Sciatic nerve (tissue), 2 donors: ENCODE results near the gene DGCR2. TPM values are rescaled to one million over a fixed set of nuclear protein-coding genes. Genes with fewer than 3 reads are reported as not detected.
"Not testable (repeated sequence)": the region's sequence is repeated elsewhere in the genome, so short reads cannot be mapped to it uniquely, and the experiment has no call there.

Experiments
- ATAC-seq: fragments of 200-7000 bp; cut with Tn5 transposase; one replicate; pipeline ENCODE4 v1.9.1; 2020; ENCODE audit warnings: mild to moderate bottlenecking, moderate library complexity
- DNase-seq: peaks from one replicate; pipeline ENCODE4 v3.0.0-alpha.2; 2020; ENCODE audit warnings: low spot score
- intact Hi-C: fragments of 100-400 bp; cut with DNase I; formaldehyde crosslinking; loops from one replicate; pipeline ENCODE4 v1.14.2; 2022
- total RNA-seq: library from RNA; stranded (reverse); fragmentation: NEBNext Ultra II Directional; extraction: Animal tissue kit (Norgen Biotek cat#: 25700); gene quantifications from one replicate; pipeline ENCODE4 v1.2.1, GENCODE V29; 2021
- donor health status: DM: no; HTN: no; CAD: no.
- donor health status: DM: no; HTN: no; CAD: no.

The DGCR2 gene
- total RNA-seq, 1 donor from 2014 or later: 37.2 TPM

- DNase-seq: no peak
- no peak for ATAC-seq
- intact Hi-C loops: no loop called here
Observed at GRCh38 chr22:19090586-19091127, 31.6 kb downstream of the DGCR2 start.

GRCh38 chr22:19090183-19090582, 32.0 kb downstream of the DGCR2 start:
- DNase-seq (no peak), ATAC-seq (no peak)
- intact Hi-C loops: no loop called here

GRCh38 chr22:19088866-19089595, 33.2 kb downstream of the DGCR2 start:
- ATAC-seq: no peak
- intact Hi-C loops: no loop called here

GRCh38 chr22:19086896-19087295, 35.3 kb downstream of the DGCR2 start:
- ATAC-seq (no peak), DNase-seq (no peak)
- intact Hi-C loops: no loop called here

More at GRCh38 chr22:19088866-19089595, 33.2 kb downstream of the DGCR2 start:
- no peak for DNase-seq

GRCh38 chr22:19086417-19086816, 35.8 kb downstream of the DGCR2 start:
- ATAC-seq (no peak), DNase-seq (no peak)
- intact Hi-C loops: no loop called here

- DNase-seq (no peak), ATAC-seq (peak; percentile 13)
- intact Hi-C loops: no loop called here
Observed at GRCh38 chr22:19085233-19085718, 36.9 kb downstream of the DGCR2 start.

GRCh38 chr22:19084586-19084985, 37.6 kb downstream of the DGCR2 start:
- DNase-seq, intact Hi-C loops, ATAC-seq: not testable (repeated sequence)

- ATAC-seq, intact Hi-C loops, DNase-seq: not testable (repeated sequence)
Observed at GRCh38 chr22:19084126-19084525, 38.1 kb downstream of the DGCR2 start.

- no peak for ATAC-seq
- intact Hi-C loops: no loop called here
- DNase-seq: no peak
Observed at GRCh38 chr22:19082793-19083192, 39.4 kb downstream of the DGCR2 start.

GRCh38 chr22:19082101-19082500, 40.1 kb downstream of the DGCR2 start:
- DNase-seq: no peak
- no peak for ATAC-seq
- intact Hi-C loops: no loop called here

GRCh38 chr22:19081351-19081750, 40.9 kb downstream of the DGCR2 start:
- ATAC-seq (no peak), DNase-seq (no peak)
- intact Hi-C loops: no loop called here

GRCh38 chr22:19080853-19081252, 41.4 kb downstream of the DGCR2 start:
- no peak for ATAC-seq
- intact Hi-C loops: no loop called here

GRCh38 chr22:19079691-19080090, 42.5 kb downstream of the DGCR2 start:
- intact Hi-C loops: no loop called here
- ATAC-seq (no peak), DNase-seq (no peak)

More at GRCh38 chr22:19080853-19081252, 41.4 kb downstream of the DGCR2 start:
- no peak for DNase-seq

GRCh38 chr22:19075404-19075803, 46.8 kb downstream of the DGCR2 start:
- intact Hi-C loops: no loop called here
- ATAC-seq: no peak

GRCh38 chr22:19072853-19073252, 49.4 kb downstream of the DGCR2 start:
- DNase-seq, ATAC-seq: not testable (repeated sequence)
- intact Hi-C loops: loop anchor here (5.0 kb wide), 1 partner anchor 1376 kb away; no protein-coding TSS in a partner anchor

More at GRCh38 chr22:19075404-19075803, 46.8 kb downstream of the DGCR2 start:
- DNase-seq: no peak

GRCh38 chr22:19070397-19071169, 51.6 kb downstream of the DGCR2 start:
- DNase-seq (no peak), ATAC-seq (no peak)
- intact Hi-C loops: loop anchor here (5.0 kb wide), 1 partner anchor 1373 kb away; no protein-coding TSS in a partner anchor

GRCh38 chr22:19069451-19069850, 52.8 kb downstream of the DGCR2 start:
- ATAC-seq (no peak), DNase-seq (no peak)
- intact Hi-C loops: no loop called here

- DNase-seq (no peak), ATAC-seq (no peak)
- intact Hi-C loops: no loop called here
Observed at GRCh38 chr22:19068784-19069271, 53.4 kb downstream of the DGCR2 start.

- ATAC-seq: no peak
- DNase-seq: no peak
- intact Hi-C loops: no loop called here
Observed at GRCh38 chr22:19067696-19068348, 54.4 kb downstream of the DGCR2 start.
